Measurements from ENCODE around the gene CABP1. TPM values are rescaled to one million over a fixed set of nuclear protein-coding genes. Genes with fewer than 3 reads are reported as not detected.

CABP1 gene
- total RNA-seq, 4 donors from 2014 or later, result 0.60 to 7.5 (median 4.4) TPM; not detected in 1

GRCh38 chr12:120631097-120631496, 9.3 kb upstream of the CABP1 start:
- no peak for DNase-seq
- TF ChIP-seq POLR2A (IDR thresholded peaks at IDR 0.05), result no peak
- TF ChIP-seq EP300 (IDR thresholded peaks at IDR 0.05; ENCODE audit: low read depth), result no peak
- TF ChIP-seq, protein P1, sequence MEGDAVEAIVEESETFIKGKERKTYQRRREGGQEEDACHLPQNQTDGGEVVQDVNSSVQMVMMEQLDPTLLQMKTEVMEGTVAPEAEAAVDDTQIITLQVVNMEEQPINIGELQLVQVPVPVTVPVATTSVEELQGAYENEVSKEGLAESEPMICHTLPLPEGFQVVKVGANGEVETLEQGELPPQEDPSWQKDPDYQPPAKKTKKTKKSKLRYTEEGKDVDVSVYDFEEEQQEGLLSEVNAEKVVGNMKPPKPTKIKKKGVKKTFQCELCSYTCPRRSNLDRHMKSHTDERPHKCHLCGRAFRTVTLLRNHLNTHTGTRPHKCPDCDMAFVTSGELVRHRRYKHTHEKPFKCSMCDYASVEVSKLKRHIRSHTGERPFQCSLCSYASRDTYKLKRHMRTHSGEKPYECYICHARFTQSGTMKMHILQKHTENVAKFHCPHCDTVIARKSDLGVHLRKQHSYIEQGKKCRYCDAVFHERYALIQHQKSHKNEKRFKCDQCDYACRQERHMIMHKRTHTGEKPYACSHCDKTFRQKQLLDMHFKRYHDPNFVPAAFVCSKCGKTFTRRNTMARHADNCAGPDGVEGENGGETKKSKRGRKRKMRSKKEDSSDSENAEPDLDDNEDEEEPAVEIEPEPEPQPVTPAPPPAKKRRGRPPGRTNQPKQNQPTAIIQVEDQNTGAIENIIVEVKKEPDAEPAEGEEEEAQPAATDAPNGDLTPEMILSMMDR (IDR thresholded peaks at IDR 0.05), result no peak
- no peak for TF ChIP-seq POLR2AphosphoS5 (IDR thresholded peaks at IDR 0.05)
- Histone ChIP-seq H3K27ac (no peak overlapping the region), H3K4me3 (no peak overlapping the region), H3K36me3 (no peaks in the 10 kb centered on the region), H3K9me3 (no peaks in the 10 kb centered on the region), H3K4me1 (peaks cover 0 to 11% (median 0%) of the 10 kb centered on the region in 4 donors), H3K27me3 (no peaks in the 10 kb centered on the region)
- in situ Hi-C loops (cut with MboI; ENCODE audit: low pct_ligation_motif_present in 1 of 4, low pct_unique_long_range_greater_than_20kb in 1 of 4, low sequenced_read_pairs in 3 of 4) (loop anchor here in 3 of 4 donors (25.0 kb wide), 1 partner anchor 331 kb away; no protein-coding TSS in a partner anchor), intact Hi-C loops (cut with DNase I; ENCODE audit: low total_unique reads) (no loop called here)
- 62 to 86% methylated on average over 1 to 4 of the region's 5 CpGs for WGBS, 2 donors (ENCODE audit: low coverage in 1 of 2)

DNA sequence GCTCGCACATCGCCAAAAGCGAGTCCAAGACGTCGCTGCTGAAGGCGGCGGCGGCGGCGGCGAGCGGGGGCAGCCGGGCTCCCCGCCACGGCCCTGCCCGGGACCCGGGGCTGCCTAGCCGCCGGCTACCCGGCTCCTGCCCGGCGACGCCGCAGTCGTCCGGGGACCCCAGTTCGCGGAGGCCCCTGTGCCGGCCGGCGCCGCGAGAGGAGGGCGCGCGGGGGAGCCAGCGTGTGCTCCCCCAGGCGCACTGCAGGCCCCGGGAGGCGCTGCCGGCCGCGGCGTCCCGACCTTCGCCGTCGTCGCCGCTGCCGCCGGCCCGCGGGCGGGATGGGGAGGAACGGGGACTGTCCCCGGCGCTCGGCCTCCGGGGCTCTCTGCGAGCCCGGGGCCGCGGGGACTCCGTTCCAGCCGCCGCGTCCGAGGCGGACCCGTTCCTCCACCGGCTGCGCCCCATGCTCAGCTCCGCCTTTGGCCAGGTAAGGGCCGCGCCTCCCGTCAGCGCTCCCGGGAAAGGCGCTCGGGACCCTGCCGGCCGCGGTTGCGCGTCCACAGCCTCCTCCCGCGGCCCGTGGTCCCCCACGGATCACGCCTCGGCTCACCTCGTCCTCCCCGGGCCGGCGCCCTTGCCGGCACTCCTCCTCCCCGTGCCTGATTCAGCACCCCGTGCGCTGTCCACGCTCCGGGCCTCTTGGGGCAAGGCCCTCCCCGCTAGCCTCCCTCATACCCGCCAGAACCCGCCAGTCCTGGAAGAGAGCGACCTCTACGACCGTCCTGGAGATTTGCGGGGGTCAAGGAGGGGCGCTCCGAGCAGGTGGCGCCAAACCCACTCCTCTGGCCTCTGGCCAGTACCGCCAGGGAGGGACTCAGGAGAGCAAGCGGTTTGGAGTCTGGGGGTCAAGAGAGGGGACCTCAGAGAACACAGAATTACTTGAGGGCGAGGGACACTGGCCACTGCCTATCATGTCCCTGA, 721 bp downstream of the CABP1 start:
- peaks cover 66% of the 10 kb centered on the region for H3K27me3 ChIP-seq
- peak; percentile 66 for DNase-seq
- H3K27ac ChIP-seq, result no peak overlapping the region
- in situ Hi-C loops (cut with MboI; ENCODE audit: low pct_ligation_motif_present in 1 of 4, low pct_unique_long_range_greater_than_20kb in 1 of 4, low sequenced_read_pairs in 3 of 4) (loop anchor here (10.0 to 25.0 kb wide), 3 partner anchors 56 to 321 kb away; partner anchors contain the start of genes UNC119B (in 2 of the 4) and POP5 (in 1 of the 4)), intact Hi-C loops (cut with DNase I; ENCODE audit: low total_unique reads) (no loop called here)
- TF ChIP-seq POLR2AphosphoS5 (IDR thresholded peaks at IDR 0.05) (no peak), EP300 (IDR thresholded peaks at IDR 0.05; ENCODE audit: low read depth) (no peak), POLR2A (IDR thresholded peaks at IDR 0.05) (no peak)
- TF ChIP-seq, protein P1 (IDR thresholded peaks at IDR 0.05), result no peak
- peaks cover 5 to 16% (median 14%) of the 10 kb centered on the region in 4 donors for H3K4me1 ChIP-seq
- H3K9me3 ChIP-seq, result no peaks in the 10 kb centered on the region
- H3K36me3 ChIP-seq, result no peaks in the 10 kb centered on the region
- peak overlapping the region in 3 of 4 donors; percentile 40 to 72 (median 52) for H3K4me3 ChIP-seq
- WGBS, 2 donors (ENCODE audit: low coverage in 1 of 2), result 0 to 1% methylated on average over 3 to 50 of the region's 115 CpGs

GRCh38 chr12:120642121-120642520, 1.7 kb downstream of the CABP1 start:
- H3K9me3 ChIP-seq, result no peaks in the 10 kb centered on the region
- TF ChIP-seq POLR2AphosphoS5 (IDR thresholded peaks at IDR 0.05) (no peak), EP300 (IDR thresholded peaks at IDR 0.05; ENCODE audit: low read depth) (no peak), POLR2A (IDR thresholded peaks at IDR 0.05) (no peak)
- TF ChIP-seq, protein P1 (IDR thresholded peaks at IDR 0.05), result no peak
- WGBS, 2 donors (ENCODE audit: low coverage in 1 of 2), result 80% methylated on average over 9 of the region's 9 CpGs; no CpG with 5 or more reads in 1 of the 2 donors
- intact Hi-C loops (cut with DNase I; ENCODE audit: low total_unique reads), result no loop called here
- in situ Hi-C loops (cut with MboI; ENCODE audit: low pct_ligation_motif_present in 1 of 4, low pct_unique_long_range_greater_than_20kb in 1 of 4, low sequenced_read_pairs in 3 of 4), result loop anchor here (10.0 to 25.0 kb wide), 3 partner anchors 57 to 320 kb away; partner anchors contain the start of genes UNC119B (in 2 of the 4) and POP5 (in 1 of the 4)
- H3K4me3 ChIP-seq, result no peak overlapping the region
- no peak overlapping the region for H3K27ac ChIP-seq
- no peaks in the 10 kb centered on the region for H3K36me3 ChIP-seq
- no peak for DNase-seq
- peaks cover 5 to 19% (median 15%) of the 10 kb centered on the region in 4 donors for H3K4me1 ChIP-seq
- peaks cover 72% of the 10 kb centered on the region for H3K27me3 ChIP-seq

DNA sequence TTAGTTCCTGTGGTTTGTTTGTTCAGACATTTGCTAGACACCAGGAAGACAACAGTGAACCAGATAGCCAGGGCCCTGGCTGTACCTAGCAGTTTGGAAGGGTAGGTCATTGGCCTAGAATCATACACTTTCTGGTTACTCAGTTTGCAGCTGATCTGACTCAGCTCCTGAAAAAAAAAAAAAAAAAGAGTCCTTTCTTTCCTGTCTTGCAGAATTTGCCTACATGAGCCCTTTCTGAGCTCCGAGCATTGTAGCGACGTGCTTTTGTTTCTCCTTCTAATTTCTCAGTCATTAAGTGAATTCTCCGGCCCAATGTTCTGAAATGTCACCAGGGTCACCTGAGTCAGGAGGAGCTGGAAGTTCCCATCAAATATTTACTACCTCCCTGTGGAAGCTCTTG, 2.4 kb downstream of the CABP1 start:
- no peak for TF ChIP-seq POLR2AphosphoS5 (IDR thresholded peaks at IDR 0.05)
- TF ChIP-seq POLR2A (IDR thresholded peaks at IDR 0.05), result no peak
- TF ChIP-seq, protein P1 (IDR thresholded peaks at IDR 0.05), result no peak
- no peak overlapping the region for H3K27ac ChIP-seq
- H3K9me3 ChIP-seq, result no peaks in the 10 kb centered on the region
- peaks cover 5 to 19% (median 15%) of the 10 kb centered on the region in 4 donors for H3K4me1 ChIP-seq
- no peak overlapping the region for H3K4me3 ChIP-seq
- 65 to 87% methylated on average over 4 of the region's 4 CpGs for WGBS, 2 donors (ENCODE audit: low coverage in 1 of 2)
- in situ Hi-C loops (cut with MboI; ENCODE audit: low pct_ligation_motif_present in 1 of 4, low pct_unique_long_range_greater_than_20kb in 1 of 4, low sequenced_read_pairs in 3 of 4), result loop anchor here (10.0 to 25.0 kb wide), 3 partner anchors 58 to 319 kb away; partner anchors contain the start of genes UNC119B (in 2 of the 4) and POP5 (in 1 of the 4)
- no peaks in the 10 kb centered on the region for H3K36me3 ChIP-seq
- no peak for DNase-seq
- peaks cover 72% of the 10 kb centered on the region for H3K27me3 ChIP-seq
- intact Hi-C loops (cut with DNase I; ENCODE audit: low total_unique reads), result no loop called here
